ENCODE results near the gene MARCHF9.

The MARCHF9 gene

GRCh38 chr12:57751788-57752667 is 2.9 kb upstream of the MARCHF9 start, which contains the start of gene CDK4:
CDK4 (minus strand) TSS chr12:57752310; CDS start chr12:57751717, 593 bp downstream.
- peak; percentile 99 for DNase-seq (ENCODE audit: low read depth)
- peak within 1 kb of the TSS; percentile 98 for H3K4me3 ChIP-seq (ENCODE audit: low read depth, low read length)
- TF ChIP-seq CTCF (IDR thresholded peaks at IDR 0.05; ENCODE audit: control insufficient read depth, extremely low read depth, insufficient read depth), result no peak

- no peak for DNase-seq (ENCODE audit: low read depth)
- TF ChIP-seq CTCF (IDR thresholded peaks at IDR 0.05; ENCODE audit: control insufficient read depth, extremely low read depth, insufficient read depth), result no peak
- peak overlapping the region; percentile 98 for H3K4me3 ChIP-seq (ENCODE audit: low read depth, low read length)
These were observed 2.3 kb upstream of the MARCHF9 start for GRCh38 chr12:57752668-57753000.

- peak overlapping the region; percentile 77 for H3K4me3 ChIP-seq (ENCODE audit: low read depth, low read length)
- TF ChIP-seq CTCF (IDR thresholded peaks at IDR 0.05; ENCODE audit: control insufficient read depth, extremely low read depth, insufficient read depth), result no peak
- DNase-seq (ENCODE audit: low read depth), result no peak
These were observed 1.1 kb upstream of the MARCHF9 start for GRCh38 chr12:57753756-57754337.

- TF ChIP-seq CTCF (IDR thresholded peaks at IDR 0.05; ENCODE audit: control insufficient read depth, extremely low read depth, insufficient read depth), result no peak
- no peak for DNase-seq (ENCODE audit: low read depth)
- H3K4me3 ChIP-seq (ENCODE audit: low read depth, low read length), result peak overlapping the region; percentile 77
These were observed 221 bp downstream of the MARCHF9 start for GRCh38 chr12:57755194-57755453.

- DNase-seq (ENCODE audit: low read depth), result no peak
- H3K4me3 ChIP-seq (ENCODE audit: low read depth, low read length), result peak overlapping the region; percentile 77
- TF ChIP-seq CTCF (IDR thresholded peaks at IDR 0.05; ENCODE audit: control insufficient read depth, extremely low read depth, insufficient read depth), result no peak
These were observed 810 bp downstream of the MARCHF9 start for GRCh38 chr12:57755454-57756372.

- peak; percentile 30; the same call in 1 of the 2 replicates for TF ChIP-seq CTCF (IDR thresholded peaks at IDR 0.05; ENCODE audit: control insufficient read depth, extremely low read depth, insufficient read depth)
- no peak for DNase-seq (ENCODE audit: low read depth)
- peak overlapping the region; percentile 77 for H3K4me3 ChIP-seq (ENCODE audit: low read depth, low read length)
These were observed 1.8 kb downstream of the MARCHF9 start for GRCh38 chr12:57756406-57757341.

All from LNCaP clone FGC (cell line).